ENCODE measurements around the gene SEMA3A.

Gene SEMA3A

GRCh38 chr7:84195295-84196060, 889 bp upstream of the SEMA3A start:
- no peak for FAIRE-seq

GRCh38 chr7:84193747-84194146, 842 bp downstream of the SEMA3A start:
- peak; percentile 75 for FAIRE-seq

- FAIRE-seq, result no peak
Measured at GRCh38 chr7:84191842-84192241, 2.7 kb downstream of the SEMA3A start.

DNA sequence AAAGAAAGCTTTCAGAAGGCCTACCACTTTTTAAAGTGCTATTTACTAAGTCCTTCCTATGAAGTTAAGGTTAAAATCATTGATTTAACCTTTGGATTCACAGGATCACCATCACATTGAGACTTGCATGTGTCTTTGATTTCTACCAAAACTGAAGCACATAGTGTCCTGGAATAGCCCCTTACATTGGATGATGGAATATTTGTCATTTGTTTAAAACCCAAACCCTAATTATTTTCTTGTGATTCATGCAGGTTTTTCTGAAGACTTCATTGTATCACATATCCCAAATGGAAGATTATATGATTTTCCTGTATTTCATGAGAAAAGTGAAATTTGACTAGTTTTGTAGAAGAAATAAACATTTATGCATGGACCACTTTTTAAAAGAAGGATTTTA, 3.3 kb downstream of the SEMA3A start:
- FAIRE-seq, result no peak

DNA sequence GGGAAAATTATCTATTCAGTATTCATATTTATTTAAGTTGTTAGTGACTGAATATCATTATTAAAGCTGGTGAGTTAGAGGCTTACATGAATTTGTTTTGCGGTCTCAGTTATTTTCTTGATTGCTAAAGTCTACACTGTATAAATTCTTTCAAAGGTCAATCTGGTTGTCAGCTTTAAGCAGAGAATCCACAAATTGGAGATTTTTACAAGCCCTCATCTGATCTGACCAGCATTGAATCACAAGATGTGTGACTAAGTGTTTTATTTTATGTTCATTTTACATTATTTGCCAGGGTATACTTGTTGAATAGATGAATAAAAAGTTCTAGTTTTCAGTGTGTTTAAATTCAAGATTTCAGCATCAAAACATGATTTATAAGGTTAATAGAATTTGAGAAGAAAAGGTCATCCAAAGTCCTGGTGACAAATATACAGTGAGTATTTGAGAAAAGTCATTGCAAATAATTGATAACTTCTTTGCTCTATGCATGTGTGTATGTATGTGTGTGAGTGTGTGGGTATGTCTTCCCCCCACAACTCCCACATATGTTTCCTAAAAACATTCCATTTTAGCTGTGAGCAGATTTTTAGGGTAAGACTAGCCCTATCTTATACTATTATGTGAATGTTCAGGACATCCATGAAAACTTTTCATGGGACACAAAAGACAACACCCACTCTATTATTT, 4.4 kb downstream of the SEMA3A start:
- FAIRE-seq, result no peak

- FAIRE-seq, result peak; percentile 81
Measured at GRCh38 chr7:84188786-84189405, 5.7 kb downstream of the SEMA3A start.

DNA sequence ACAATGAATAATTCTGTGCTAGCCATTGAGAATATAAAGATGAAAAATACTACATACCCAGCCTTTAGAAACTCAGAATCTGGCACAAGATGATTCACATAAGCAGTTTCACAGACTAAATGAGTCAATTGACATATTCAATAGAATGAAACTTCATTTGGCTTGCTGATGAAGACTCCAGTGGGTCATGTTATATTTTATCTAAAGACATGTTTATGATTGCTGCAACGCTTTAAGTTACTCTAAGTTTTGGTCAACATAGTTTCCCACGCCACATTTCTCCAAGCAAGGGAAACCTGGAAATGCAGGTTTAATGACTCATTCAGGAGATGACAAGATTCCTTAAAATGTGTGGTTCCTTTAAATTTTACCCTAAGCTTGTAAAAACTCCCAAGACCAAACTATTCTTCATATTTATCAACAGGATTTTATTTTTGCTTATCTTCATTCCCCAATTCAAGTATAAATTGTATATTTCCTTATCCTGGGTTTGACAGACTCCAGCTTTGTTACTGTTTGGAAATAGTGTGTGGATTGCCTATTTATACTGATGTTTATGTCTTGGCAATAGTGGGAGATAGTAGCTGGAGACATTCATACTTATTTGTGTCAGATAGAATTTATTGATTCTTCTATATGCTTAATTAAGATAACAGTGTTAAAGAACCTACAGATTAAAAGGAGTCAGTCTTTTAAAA, 6.6 kb downstream of the SEMA3A start:
- FAIRE-seq, result no peak

- no peak for FAIRE-seq
Measured at GRCh38 chr7:84187087-84187805, 7.3 kb downstream of the SEMA3A start.

GRCh38 chr7:84183741-84184140, 10.8 kb downstream of the SEMA3A start:
- no peak for FAIRE-seq

DNA sequence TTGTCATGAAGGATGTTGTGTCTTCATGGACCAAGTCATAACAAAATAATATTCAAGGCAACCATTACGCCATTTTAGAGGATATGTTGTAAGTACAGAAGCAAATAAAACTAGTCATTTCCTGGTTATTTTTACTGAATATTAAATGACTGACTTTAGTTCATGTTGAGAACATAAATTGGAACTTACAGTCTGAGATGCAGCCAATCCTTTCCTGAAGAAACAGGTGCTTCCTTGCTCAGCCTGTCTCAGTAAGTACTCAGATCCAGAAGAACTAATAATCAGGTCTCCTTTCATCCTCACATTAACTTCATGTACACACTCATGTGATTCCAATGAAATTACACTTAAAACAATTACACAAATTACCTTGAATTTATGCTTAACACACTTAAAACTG, 12.3 kb downstream of the SEMA3A start:
- no peak for FAIRE-seq

DNA sequence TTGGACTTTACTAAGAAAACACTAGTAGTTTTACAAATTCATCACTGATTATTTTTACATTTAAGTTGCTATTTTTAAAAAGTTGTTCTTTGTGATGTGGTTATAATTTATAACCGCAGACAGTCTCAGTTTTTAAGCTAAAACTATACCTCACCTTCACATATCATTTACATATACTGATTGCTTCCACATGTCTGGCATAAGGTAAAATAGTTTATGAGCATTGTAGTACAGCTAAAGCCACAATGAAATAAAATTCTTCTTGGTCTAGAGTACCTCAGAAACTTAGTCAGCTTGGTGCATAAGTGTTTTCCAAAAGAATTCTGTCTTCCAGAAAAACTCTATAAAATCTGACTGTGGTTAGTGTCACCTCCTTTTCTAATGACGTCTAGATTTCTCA, 13.0 kb downstream of the SEMA3A start:
- FAIRE-seq, result peak; percentile 5

- peak; percentile 49 for FAIRE-seq
Measured at GRCh38 chr7:84177758-84178412, 16.7 kb downstream of the SEMA3A start.

DNA sequence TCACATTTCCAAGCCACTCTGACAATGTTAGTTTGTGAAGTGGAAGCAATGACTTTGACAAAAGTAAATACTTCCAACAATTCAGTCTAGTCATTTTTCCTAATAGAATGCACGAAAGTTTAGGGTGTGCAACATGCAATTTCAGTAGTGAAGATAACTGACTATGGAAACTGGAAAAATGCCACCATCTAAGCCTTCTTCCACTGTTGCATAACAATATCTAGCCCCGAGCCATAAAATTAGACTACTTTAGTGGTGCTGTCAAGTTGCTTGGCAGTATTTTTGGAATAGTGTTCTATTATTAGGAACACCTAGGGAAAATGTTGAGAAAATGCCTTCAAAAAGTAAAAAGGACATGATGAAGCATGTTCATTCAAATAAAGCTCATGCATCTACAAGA, 17.9 kb downstream of the SEMA3A start:
- FAIRE-seq, result no peak

DNA sequence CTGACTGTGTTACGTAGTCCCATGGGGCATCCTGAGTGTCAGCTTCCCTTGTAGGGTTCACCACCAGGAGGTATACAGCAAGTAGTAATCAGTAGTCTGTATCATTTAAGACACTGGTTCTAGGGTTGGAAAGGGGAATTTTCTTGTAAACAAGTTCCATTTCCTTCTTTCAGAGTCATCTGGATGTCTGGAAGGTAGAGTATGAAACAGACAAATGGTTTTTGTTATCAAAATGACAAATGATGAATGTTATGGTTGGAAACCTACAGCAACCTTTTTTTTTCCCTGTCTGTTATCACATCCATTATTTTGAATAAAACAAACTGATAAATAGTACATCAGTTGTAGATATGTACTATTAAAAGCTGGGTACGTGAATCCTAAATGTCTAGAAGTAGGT, 19.1 kb downstream of the SEMA3A start:
- peak; percentile 41 for FAIRE-seq

GRCh38 chr7:84170646-84171045, 23.9 kb downstream of the SEMA3A start:
- no peak for FAIRE-seq

DNA sequence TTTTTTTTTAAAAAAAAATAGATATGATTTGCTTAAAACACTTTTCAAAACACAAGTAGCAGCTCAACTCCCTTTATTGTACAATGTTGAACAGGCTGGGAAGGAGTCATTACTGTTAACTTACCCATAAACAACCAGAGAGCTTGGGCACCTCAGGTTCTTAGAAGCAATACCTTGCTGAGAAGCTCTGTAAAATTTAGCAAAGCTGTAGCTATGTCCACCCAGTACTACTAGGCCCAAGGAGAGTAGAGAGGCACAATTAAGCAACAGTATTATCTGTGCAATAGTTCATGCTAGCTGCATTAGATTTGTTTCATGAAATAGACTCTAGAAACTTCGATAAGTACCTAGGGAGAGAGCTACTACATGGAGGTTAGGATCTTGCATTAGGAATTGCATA, 32.0 kb downstream of the SEMA3A start:
- no peak for FAIRE-seq

GRCh38 chr7:84162125-84162524, 32.5 kb downstream of the SEMA3A start:
- FAIRE-seq, result no peak

GRCh38 chr7:84161398-84161797, 33.2 kb downstream of the SEMA3A start:
- FAIRE-seq, result no peak

- FAIRE-seq, result peak; percentile 21
Measured at GRCh38 chr7:84159435-84159834, 35.2 kb downstream of the SEMA3A start.

DNA sequence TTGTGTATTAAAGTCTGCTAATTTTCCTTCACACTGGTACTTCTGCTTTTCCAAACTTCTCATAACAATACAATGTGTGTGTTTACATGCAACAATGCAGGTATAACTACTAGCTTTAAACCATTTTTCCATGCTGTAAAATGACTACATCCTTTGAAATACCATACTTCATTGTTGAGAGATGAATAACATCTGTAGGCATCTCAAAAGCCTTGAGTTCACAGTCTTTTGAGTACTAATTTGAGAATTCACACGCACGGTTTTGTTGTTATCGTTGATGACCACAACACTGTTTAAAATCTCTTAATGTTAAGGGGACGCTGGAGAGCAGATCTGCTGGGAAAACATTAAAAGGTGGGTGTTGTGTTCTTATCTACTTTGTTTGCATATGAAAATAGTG, 37.4 kb downstream of the SEMA3A start:
- no peak for FAIRE-seq

GRCh38 chr7:84154991-84155781, 39.4 kb downstream of the SEMA3A start:
- no peak for FAIRE-seq

Data from islet of Langerhans (tissue), 1 donor.